HG03442 (cell line): ENCODE results near the gene DNAAF8.
"Not testable (repeated sequence)": the region's sequence is repeated elsewhere in the genome, so short reads cannot be mapped to it uniquely, and the experiment has no call there.

Experiments used
- ATAC-seq: cut with Tn5 transposase; IDR thresholded peaks from one replicate; pipeline ENCODE4 v1.9.1; 2021; ENCODE audit warnings: mild to moderate bottlenecking, moderate library complexity; ENCODE audit not compliant: unreplicated experiment

DNAAF8 gene

DNA sequence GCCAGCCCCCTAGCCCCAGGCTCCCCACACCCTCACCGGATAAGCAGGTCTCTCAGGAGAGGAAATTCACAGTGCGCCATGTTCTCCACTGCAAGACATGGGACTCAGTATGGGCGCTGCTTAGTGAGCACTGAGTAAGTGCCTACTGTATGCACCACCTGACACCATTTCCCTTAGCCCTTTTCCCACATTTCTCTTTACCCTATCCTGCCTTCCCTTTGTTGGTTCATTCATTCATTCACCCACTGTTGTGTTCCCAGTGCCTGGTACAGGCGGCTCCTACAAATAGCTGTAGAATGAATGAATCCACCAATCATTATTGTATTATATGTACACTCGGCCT, 43.7 kb downstream of the DNAAF8 start:
- ATAC-seq, result no peak

DNA sequence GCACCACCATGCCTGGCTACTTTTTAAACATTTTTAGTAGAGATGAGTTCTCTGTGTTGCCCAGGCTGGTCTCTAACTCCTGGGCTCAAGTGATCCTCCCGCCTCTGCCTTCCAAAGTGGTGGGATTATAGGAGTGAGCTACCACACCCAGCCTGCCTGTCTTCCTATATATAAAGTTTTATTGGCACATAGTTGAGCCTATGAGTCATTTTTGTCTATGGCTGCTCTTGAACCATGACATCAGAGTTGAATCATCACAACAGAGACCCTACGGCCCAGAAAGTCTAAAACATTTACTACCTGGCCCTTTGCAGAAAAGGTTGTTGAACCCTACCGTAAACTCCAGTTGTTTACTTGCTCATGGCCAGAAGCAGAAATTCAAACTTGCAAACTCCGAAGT, 45.9 kb downstream of the DNAAF8 start:
- no peak for ATAC-seq

DNA sequence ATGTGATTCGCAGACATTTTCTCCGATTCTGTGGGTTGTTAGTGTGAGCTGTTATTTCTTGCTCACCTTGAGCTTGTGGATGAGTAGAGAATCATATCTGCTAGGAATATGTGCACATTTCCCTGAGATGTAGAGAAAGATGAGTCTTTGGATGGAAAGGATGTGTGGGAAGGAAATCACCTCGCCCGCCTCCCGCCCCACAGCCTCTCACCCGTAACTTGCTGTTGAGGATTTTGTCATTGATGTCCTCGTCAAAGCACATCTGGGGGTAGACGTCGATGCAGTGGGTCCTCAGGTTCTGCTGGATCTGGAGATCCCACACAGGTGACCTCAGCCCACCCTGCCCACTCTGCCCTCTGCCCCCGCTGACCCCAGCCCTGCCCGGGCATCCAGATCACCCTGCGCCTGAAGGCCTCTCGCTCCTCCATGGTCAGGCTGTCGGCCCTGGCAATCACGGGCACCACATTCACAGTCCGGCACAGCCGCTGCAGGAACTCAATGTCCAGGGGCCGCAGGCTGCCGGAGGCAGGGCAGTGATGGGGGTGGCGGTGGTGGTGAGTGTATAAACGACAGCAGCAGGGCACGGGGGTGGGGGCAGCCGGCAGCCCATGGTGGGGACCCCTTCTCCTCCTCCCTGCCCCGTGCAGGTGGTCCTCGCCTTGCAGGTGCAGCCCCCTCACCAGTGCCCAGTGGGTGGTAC, 49.1 kb downstream of the DNAAF8 start:
- ATAC-seq, result no peak

DNA sequence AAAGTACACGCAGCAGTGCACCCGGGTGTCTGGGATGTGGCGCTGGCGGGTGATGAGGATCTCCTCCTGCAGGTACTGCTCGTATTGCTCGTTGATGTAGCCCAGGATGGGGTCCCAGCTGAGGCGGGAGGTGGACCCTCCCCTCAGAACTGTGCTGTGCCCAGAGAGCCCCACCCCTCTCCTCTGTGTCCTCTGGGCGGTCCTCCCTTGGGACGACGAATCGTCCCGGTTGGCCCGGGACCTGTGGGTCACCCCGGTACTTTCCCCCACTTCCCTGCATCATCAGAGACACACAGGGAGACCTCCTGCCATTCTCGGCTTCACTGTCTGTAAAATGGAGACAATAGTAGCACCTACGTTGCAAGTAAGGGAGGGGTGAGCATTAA, 49.6 kb downstream of the DNAAF8 start:
- no peak for ATAC-seq

DNA sequence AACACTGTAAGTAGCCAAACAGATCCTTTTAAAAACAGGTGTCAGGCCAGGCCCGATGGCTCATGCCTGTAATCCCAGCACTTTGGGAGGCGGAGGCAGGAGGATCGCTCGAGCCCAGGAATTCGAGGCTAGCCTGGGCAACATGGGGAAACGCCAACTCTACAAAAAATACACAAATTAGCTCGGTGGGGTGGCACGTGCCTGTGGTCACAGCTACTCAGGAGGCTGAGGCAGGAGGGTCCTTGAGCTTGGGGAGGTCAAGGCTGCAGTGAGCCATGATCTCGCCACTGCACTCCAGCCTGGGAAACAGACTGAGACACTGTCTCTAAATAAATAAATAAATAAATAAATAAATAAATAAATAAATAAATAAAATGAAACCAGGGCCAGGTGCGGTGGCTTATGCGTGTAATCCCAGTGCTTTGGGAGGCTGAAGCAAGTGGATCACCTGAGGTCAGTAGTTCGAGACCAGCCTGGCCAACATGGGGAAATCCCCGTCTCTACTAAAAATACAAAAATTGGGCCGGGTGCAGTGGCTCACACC, 50.2 kb downstream of the DNAAF8 start:
- not testable (repeated sequence) for ATAC-seq

DNA sequence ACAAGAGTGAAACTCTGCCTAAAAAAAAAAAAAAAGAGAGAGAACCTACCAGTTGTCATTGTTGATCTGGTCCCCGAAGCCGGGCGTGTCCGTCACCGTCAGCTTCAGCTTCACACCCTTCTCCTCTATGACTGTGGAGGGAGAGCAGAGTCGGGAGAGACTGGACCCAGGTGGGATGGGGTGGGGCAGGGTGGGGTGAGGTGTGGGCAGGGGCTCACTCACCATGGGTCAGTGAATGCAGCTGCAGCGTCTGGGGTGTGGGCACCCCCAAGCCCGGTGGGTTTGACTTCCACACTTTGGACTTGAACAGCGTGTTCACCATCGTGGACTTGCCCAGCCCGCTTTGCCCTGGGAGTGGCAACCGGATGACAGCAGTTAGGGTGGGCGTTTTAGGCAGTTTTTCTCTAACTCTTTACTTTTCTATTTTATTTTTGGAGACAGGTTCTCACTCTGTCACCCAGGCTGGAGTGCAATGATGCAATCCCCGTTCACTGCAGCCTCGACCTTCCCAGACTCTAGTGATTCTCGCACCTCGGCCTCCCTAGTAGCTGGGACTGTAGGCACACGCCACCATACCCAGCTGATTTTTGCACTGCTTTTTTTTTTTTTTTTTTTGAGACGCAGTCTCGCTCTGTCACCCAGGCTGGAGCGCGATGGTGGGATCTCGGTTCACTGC, 51.6 kb downstream of the DNAAF8 start:
- ATAC-seq, result no peak

DNA sequence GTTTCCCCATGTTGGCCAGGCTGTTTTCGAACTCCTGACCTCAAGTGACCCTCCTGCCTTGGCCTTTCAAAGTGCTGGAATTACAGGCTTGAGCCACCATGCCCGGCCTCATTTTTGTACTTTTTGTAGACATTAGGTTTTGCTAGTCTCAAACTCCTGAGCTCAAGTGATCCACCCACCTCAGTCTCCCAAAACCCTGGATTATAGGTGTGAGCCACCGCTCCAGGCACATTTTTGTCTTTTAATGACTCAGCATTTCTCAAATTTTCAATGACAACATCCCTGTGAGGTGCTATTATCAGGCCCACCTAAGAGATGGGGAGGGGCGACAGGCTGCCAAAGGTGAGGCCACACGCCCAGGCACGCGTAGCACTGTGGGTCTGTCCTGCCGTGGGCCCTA, 52.7 kb downstream of the DNAAF8 start:
- no peak for ATAC-seq

DNA sequence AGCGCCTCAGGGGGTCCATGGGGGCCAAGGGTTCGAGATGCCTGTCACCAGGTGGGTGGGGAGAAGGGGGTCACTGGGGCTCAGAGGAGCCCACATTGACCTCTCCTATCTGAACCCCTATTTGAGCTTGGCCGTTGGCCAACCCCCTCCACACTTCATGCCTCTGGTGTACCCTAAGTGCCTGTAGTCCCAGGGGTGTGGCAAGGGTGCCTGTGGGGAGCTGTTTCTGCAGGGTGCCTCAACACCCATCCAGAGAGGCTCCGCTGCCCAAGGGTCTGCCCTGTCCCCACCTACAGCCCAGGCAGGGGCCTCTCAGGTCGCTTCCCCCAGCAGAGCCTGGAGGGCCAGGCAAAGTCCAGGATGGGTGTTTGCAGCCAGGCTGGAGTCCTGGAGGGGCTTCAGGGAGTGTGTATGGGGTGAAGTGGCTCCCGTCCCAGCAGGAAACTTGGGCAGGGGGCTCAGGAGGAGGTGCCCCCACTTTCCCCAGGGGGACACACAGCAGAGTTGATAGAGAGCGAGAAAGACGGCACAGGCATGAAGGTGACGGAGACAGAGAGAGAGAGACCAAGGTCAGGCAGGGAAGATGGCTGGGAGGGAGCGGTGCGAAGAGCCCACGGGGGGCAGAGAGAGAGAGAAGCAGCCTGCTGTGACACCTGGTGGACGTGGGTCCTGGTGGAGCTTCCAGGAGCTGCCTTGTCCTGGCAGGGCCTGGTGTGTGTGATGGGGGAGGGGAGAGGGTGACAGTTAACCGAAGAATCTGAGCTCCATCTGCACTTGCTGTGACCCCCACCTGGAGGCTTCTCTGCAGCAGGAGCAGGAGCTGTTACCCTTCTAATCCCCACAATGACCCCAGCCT, 53.5 kb downstream of the DNAAF8 start, which contains the start of gene SEPTIN12:
SEPTIN12 (minus strand) TSS at position 719 of the 856 bp plus-strand sequence; CDS start at position 19, 700 bp downstream.
- no peak for ATAC-seq

DNA sequence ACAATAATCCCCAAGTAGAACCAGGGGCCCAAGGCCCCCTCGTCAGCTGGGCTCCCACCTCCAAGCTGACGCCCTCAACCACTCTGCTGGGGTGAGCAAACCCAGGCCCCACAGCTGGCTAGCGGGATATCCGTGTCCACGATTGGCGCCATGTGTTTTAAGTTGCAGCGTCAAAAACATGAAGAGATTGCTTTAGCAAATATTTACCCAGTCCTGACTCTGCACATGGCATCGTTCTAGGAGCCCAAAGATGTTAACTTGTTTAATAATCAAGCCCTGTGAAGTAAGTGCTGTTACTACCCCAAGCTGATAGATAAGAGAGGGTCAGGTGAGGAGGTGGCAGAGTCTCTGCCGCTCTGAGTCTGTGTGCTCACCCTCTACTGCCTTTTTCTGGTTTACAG, 54.2 kb downstream of the DNAAF8 start:
- ATAC-seq, result no peak

DNA sequence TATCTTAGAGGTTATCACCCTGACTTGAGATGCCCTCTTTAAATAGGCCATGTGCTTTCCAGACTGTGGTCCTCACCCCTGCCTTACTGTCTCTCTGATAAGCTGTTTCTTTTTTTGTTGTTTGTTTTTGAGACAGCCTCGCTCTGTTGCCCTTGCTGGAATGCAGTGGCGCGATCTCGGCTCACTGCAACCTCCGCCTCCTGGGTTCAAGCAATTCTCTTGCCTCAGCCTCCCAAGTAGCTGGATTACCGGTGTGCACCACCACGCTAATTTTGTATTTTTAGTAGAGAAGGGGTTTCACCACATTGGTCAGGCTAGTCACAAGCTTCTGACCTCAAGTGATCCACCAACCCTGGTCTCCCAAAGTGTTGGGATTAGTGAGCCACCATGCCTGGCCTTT, 54.6 kb downstream of the DNAAF8 start:
- no peak for ATAC-seq

DNA sequence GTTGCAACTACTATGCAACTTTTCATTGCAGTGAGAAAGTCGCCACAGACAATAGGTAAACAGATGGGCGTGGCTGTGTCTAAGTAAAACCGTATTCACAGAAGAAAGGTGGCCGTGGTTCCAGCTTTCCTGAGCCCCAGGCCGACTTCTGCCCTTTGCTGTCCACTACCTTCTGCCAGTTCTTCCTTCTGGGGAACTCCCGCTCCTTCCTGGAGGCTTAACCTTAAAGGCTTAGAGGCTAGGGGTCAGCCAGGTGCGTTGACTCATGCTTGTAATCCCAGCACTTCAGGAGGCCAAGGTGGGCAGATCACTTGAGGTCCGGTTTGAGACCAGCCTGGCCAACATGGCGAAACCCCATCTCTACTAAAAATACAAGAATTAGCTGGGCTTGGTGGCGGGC, 55.9 kb downstream of the DNAAF8 start:
- ATAC-seq, result no peak

DNA sequence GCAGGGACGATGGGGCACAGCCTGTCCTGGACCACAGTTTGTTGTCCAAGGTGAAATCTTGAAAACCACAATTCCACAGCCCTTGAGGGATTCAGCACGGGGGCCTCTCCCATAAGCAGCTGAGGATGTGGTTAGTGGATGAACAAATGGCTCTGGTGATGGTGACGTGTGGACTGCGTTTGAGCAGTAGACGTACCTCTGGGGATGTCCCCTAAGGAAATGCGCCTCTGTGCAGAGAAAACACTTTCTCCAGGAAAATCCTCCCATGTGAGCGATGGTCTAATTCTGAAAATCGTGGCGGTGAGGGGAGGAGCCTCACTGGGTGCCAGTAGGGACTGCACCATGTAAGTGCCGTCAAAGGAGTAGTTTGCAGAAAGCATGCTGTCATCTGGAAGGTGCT, 56.5 kb downstream of the DNAAF8 start:
- no peak for ATAC-seq

DNA sequence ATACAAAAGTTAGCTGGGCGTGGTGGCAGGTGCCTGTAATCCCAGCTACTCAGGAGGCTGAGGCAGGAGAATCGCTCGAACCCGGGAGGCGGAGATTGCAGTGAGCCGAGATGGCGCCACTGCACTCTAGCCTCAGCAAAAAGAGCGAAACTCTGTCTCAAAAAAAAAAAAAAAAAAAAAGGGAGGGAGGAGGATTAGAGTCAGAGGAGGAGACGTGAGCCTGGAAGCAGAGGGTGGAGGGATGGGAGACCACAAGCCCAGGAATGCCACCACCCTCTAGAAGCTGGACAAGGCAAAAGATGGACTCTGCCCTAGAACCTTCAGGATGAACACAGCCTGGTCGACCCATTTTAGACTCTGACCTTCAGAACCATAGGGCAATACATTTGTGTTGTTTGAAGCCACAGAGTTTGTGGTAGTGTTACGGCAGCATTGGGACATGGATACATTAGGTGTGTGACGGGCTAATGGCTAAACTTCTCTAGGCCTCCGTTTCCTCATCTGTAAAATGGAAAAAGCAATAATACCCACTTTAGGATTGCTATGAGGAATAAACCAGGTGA, 58.7 kb downstream of the DNAAF8 start:
- ATAC-seq, result no peak

DNA sequence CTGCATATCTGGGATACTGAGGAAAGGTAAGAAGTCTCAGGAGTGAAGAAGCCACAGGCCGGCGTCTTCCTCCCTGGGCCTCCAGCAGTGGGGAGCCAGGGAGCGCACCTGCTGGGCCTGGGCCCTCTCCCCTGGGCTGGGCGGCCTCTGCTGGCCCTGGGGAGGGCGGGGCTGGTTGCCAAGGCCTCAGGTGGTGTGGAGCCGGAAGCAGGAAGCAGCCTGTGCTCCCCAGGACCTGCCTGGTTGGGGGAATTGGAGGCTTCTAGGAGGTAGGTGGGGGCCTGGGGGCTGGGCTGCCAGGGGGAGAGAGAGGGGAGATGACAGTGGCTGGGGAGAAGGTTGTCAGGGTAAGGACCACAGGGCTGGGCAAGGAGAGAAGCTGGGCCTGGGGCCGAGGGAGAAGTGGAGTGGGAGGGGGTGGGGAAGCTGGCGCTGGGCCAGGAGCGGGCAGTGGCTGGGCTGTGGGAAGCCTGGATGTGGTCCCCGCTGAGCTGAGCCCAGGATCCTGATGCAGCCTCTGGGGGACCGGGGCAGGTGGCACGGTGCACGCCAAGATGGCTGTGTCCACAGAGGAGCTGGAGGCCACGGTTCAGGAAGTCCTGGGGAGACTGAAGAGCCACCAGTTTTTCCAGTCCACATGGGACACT, 61.0 kb downstream of the DNAAF8 start, which contains the start of gene SMIM22:
SMIM22 (plus strand) TSS at position 189 of the 647 bp plus-strand sequence; CDS start at position 555, 366 bp downstream.
- no peak for ATAC-seq

DNA sequence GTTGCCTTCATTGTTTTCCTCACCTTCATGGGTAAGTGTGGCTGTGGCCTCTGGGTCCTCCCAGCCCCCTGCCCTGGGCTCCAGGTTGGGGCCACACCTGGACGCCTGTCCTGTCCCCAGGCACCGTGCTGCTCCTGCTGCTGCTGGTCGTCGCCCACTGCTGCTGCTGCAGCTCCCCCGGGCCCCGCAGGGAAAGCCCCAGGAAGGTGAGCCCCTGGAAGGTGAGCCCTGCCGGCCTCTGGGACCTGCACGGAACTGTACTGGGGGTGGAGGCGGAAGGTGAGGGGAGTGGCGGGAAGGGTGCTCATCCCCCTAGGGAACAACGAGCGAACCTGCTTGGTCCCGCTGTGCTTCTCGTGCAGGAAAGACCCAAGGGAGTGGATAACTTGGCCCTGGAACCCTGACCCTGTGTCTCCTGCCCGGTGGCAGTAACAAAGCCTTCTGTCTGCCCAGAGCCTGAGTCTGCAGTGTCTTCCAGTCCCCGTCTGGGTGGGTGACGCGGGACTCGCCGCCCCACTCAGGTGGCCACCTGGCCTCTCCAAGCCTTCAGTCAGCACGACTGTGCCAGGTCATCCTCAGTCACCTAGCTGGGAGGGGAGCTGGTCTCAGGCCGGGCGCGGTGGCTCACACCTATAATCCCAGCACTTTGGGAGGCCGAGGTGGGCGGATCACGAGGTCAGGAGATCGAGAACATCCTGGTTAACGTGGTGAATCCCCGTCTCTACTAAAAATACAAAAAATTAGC, 61.7 kb downstream of the DNAAF8 start:
- ATAC-seq, result no peak

DNA sequence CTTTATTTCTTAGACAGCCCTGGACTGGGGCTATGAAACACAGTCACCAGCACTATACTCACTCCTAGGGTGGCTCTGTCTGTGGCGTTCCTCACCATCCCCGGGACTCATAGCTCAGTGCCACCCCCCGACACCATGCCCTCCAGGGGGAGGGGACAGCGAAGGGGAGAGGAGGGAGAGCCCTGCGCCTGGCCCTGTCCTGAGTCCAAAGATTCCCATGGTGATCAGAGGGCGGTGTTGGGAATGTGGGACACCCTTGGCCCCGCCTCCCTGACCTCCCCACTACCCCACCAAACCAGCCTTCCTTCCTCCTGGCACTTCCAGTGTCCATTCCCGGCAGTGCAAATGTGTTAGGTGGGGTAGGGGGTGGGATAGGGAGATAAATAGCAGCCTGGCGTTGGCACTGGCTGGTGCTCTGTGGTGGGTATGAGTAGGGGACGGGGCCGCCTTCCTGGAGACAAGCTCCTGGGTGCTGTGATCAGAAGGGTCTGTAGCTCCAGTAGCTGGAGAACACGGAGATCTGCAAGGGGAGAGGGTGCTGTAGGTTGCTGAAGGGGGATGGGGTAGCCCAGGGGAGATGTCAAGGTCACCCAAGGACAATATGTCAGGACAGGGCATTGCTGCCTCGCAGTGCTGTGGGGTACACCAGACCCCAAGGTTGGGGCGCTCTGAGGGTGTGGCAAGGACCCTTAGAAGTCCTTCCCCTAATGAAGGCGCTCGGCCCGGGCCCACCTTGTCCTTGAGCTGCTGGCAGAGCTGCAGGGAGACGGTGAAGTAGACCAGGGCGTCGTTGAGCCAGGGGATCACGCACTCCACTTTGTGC, 62.9 kb downstream of the DNAAF8 start:
- no peak for ATAC-seq

DNA sequence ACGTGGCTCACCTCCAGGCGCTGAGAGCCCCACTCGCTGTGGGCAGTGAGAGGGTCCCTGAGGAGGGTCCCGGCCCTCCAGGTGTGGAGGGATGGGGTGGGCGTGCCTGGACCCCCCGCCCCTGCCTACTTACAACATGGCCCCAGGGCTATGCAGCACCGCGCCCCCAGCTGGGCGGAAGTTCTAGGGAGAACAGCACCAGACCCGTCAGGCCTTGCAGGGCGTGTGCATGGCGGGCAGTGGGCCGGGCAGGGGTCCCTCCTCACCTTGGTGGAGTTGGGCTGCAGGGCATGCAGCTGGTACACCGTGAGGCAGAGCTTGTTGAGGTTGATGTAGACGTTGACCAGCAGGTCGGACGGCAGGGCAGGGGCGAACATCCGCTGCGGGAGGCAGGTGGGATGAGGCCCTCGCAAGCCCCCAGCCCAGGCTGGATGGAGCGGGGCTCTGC, 63.5 kb downstream of the DNAAF8 start:
- ATAC-seq, result no peak

DNA sequence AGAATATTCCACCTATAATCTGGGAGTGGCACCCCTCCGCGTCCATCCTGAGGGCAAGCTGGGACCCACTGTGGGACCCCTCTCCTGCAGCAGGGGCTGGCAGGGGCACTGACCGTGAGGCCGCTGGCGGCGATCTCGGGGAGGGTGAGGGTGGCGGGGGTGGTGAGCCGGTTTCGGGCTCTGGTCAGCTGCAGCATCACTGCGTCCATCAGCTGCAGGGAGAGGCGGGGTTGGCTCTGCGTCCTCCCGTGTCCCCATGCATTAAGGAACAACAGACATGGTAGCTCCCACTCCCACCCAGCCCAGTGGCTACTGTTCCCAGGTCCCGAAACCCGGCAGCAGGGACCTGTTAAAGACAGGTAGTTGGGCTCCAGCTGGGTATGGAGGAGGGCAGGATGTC, 64.1 kb downstream of the DNAAF8 start:
- no peak for ATAC-seq
